Subcutaneous adipose tissue (tissue), 4 donors: Measurements from ENCODE around the gene PIK3IP1. TPM values are rescaled to one million over a fixed set of nuclear protein-coding genes. Genes with fewer than 3 reads are reported as not detected.

Experiments
- CTCF ChIP-seq: fragments of 450-650 bp; IDR thresholded peaks from one replicate; pipeline ENCODE4 v1.5.1; 2016; ENCODE audit warnings: low read depth, mild to moderate bottlenecking, control low read depth, antibody characterized with exemption, moderate library complexity
- total RNA-seq, 4 donors: library from RNA; depleted of rRNA; stranded (reverse); fragments of >200 nt; gene quantifications; one replicate each; pipeline ENCODE4 v1.1.0, GENCODE V29; 2016

Gene PIK3IP1
- total RNA-seq, 4 donors from 2014 or later = 39.9 to 179 (median 98.4) TPM

GRCh38 chr22:31334329-31334728 is 42.0 kb upstream of the PIK3IP1 start:
- no peak for TF ChIP-seq CTCF

- TF ChIP-seq CTCF = no peak
Observed at GRCh38 chr22:31333641-31334040, 41.4 kb upstream of the PIK3IP1 start.

- no peak for TF ChIP-seq CTCF
Observed at GRCh38 chr22:31332886-31333285, 40.6 kb upstream of the PIK3IP1 start.

- no peak for TF ChIP-seq CTCF
Observed at GRCh38 chr22:31332010-31332409, 39.7 kb upstream of the PIK3IP1 start.

GRCh38 chr22:31329453-31330215 is 37.3 kb upstream of the PIK3IP1 start:
- no peak for TF ChIP-seq CTCF

- no peak for TF ChIP-seq CTCF
Observed at GRCh38 chr22:31329029-31329428, 36.7 kb upstream of the PIK3IP1 start.

- no peak for TF ChIP-seq CTCF
Observed at GRCh38 chr22:31328544-31328960, 36.3 kb upstream of the PIK3IP1 start.
